SK-N-SH (cell line): ENCODE results near the gene BTBD16. TPM values are rescaled to one million over a fixed set of nuclear protein-coding genes. Genes with fewer than 3 reads are reported as not detected.

ENCODE experiments used
- CTCF ChIA-PET: fragments of 300-600, 350-600 bp; formaldehyde crosslinking; extraction: SDS; loops from one replicate; lab custom pipeline; 2021; lab: Yijun Ruan, JAX
- POLR2A ChIA-PET: fragments of 350-600 bp; sonication (Branson Sonifier 250); formaldehyde crosslinking; extraction: SDS; loops from one replicate; lab custom pipeline; 2020; ENCODE audit warnings: antibody characterized with exemption, inconsistent platforms; lab: Yijun Ruan, JAX
- DNase-seq: peaks from one replicate; pipeline ENCODE4 v3.0.0; 2012
- H2AFZ ChIP-seq: fragments of 200-600 bp; sonication (generic); 2 replicates; pipeline ENCODE4 v1.8.1; 2016; ENCODE audit warnings: antibody characterized with exemption, mild to moderate bottlenecking, low read depth
- H3F3A ChIP-seq: fragments of 200-600 bp; sonication (generic); replicated peaks from 2 replicates; pipeline ENCODE3; 2016; ENCODE audit warnings: antibody characterized with exemption, mild to moderate bottlenecking; ENCODE audit not compliant: insufficient read depth
- H3K27ac ChIP-seq, 2 experiments: fragments of 200-500 bp in 1 of 2; fragments of 200-600 bp in 1 of 2; sonication (Bioruptor generic) in 1 of 2; sonication (generic), shearing (Covaris generic) in 1 of 2; 2 replicates each; pipeline versions ENCODE4 v1.5.1 to v1.6.1; 2014 to 2016; ENCODE audit warnings: low read depth in 2 of 2, inconsistent platforms in 1 of 2, low read length in 1 of 2, mild to moderate bottlenecking in 1 of 2, mixed read lengths in 1 of 2
- H3K27me3 ChIP-seq: fragments of 200-600 bp; sonication (generic), shearing (Covaris generic); 2 replicates; pipeline ENCODE4 v1.6.1; 2016; ENCODE audit warnings: mixed run types; ENCODE audit not compliant: insufficient read depth
- H3K36me3 ChIP-seq, 2 experiments: fragments of 200-500 bp in 1 of 2; fragments of 200-600 bp in 1 of 2; sonication (Bioruptor generic) in 1 of 2; sonication (generic) in 1 of 2; replicated peaks in 1 of 2; 2 replicates each; pipeline versions ENCODE3 to v1.5.1; 2014 to 2016; ENCODE audit warnings: low read length in 1 of 2, mild to moderate bottlenecking in 1 of 2; ENCODE audit not compliant: insufficient read depth in 2 of 2, control insufficient read depth in 1 of 2
- H3K4me1 ChIP-seq, 2 experiments: fragments of 200-500 bp in 1 of 2; fragments of 200-600 bp in 1 of 2; sonication (Bioruptor generic) in 1 of 2; sonication (generic), shearing (Covaris generic) in 1 of 2; 2 replicates each; pipeline versions ENCODE4 v1.5.1 to v1.6.1; 2014 to 2016; ENCODE audit warnings: low read depth in 1 of 2, low read length in 1 of 2, mixed run types in 1 of 2; ENCODE audit not compliant: insufficient read depth in 2 of 2, control insufficient read depth in 1 of 2
- H3K4me2 ChIP-seq: fragments of 200-600 bp; sonication (generic), shearing (Covaris generic); 2 replicates; pipeline ENCODE4 v1.6.1; 2017; ENCODE audit warnings: mixed run types
- H3K4me3 ChIP-seq, 2 experiments: fragments of 200-500 bp in 1 of 2; fragments of 200-600 bp in 1 of 2; sonication (Bioruptor generic) in 1 of 2; sonication (generic), shearing (Covaris generic) in 1 of 2; 2 replicates each; pipeline versions ENCODE4 v1.5.1 to v1.8.1; 2014 to 2016; ENCODE audit warnings: low read depth in 2 of 2, inconsistent platforms in 1 of 2, low read length in 1 of 2, mild to moderate bottlenecking in 1 of 2, mixed read lengths in 1 of 2, moderate library complexity in 1 of 2
- H3K79me2 ChIP-seq: fragments of 200-600 bp; sonication (generic); 2 replicates; pipeline ENCODE4 v1.8.1; 2017; ENCODE audit warnings: mild to moderate bottlenecking; ENCODE audit not compliant: insufficient read depth
- H3K9ac ChIP-seq: fragments of 200-600 bp; sonication (generic); 2 replicates; pipeline ENCODE4 v1.6.1; 2017; ENCODE audit warnings: mixed run types
- H3K9me2 ChIP-seq: fragments of 200-600 bp; sonication (generic); 2 replicates; pipeline ENCODE4 v1.6.1; 2017; ENCODE audit warnings: mixed run types
- H3K9me3 ChIP-seq: fragments of 200-600 bp; sonication (generic); 2 replicates; pipeline ENCODE4 v1.6.1; 2017; ENCODE audit warnings: mixed run types, mild to moderate bottlenecking, moderate library complexity
- H4K20me1 ChIP-seq: fragments of 200-600 bp; sonication (generic); 2 replicates; pipeline ENCODE4 v1.6.1; 2017; ENCODE audit warnings: mild to moderate bottlenecking, mixed run types; ENCODE audit not compliant: insufficient read depth
- CHD2 ChIP-seq: fragments of 150-350 bp; IDR thresholded peaks from 2 replicates; pipeline ENCODE4 v1.6.1; 2018; ENCODE audit warnings: low read length; ENCODE audit not compliant: partially characterized antibody
- EP300 ChIP-seq, 2 experiments: IDR thresholded peaks; 2 replicates each; pipeline versions ENCODE4 v1.4.0 to v1.6.1; 2012; ENCODE audit warnings: borderline replicate concordance in 1 of 2, low read depth in 1 of 2, low read length in 1 of 2
- EZH2phosphoT487 ChIP-seq: fragments of 200-600 bp; sonication (generic); IDR thresholded peaks from 2 replicates; pipeline ENCODE4 v1.6.1; 2017; ENCODE audit warnings: low read depth, mixed run types, mild to moderate bottlenecking, antibody characterized with exemption, moderate library complexity, borderline replicate concordance
- FOSL2 ChIP-seq: IDR thresholded peaks from 2 replicates; pipeline ENCODE4 v1.4.0; 2012; ENCODE audit warnings: low read depth, mild to moderate bottlenecking, moderate library complexity, borderline replicate concordance
- FOXJ3 ChIP-seq: sonication (generic); formaldehyde crosslinking; IDR thresholded peaks from 2 replicates; pipeline ENCODE4 v1.5.1; 2020; ENCODE audit warnings: mild to moderate bottlenecking, missing genetic modification reagents
- GABPA ChIP-seq: IDR thresholded peaks from 2 replicates; pipeline ENCODE4 v1.4.0; 2012; ENCODE audit warnings: low read depth, mild to moderate bottlenecking
- GATA2 ChIP-seq: sonication (generic); formaldehyde crosslinking; IDR thresholded peaks from 2 replicates; pipeline ENCODE4 v1.5.0; 2020; ENCODE audit warnings: mild to moderate bottlenecking, missing genetic modification reagents
- MEF2A ChIP-seq: IDR thresholded peaks from 2 replicates; pipeline ENCODE4 v1.4.0; 2012; ENCODE audit warnings: low read depth, borderline replicate concordance
- RFX5 ChIP-seq: IDR thresholded peaks from 2 replicates; pipeline ENCODE4 v1.6.1; 2012; ENCODE audit warnings: mild to moderate bottlenecking, improper control_type of control experiment, low read length
- WGBS: methylation state at CpG from one replicate; pipeline ENCODE4 v1.1.6; 2017; ENCODE audit warnings: low lambda C conversion rate; 5-methylcytosine and 5-hydroxymethylcytosine counted together
- polyA plus RNA-seq, 3 experiments: library from polyadenylated mRNA; depleted of rRNA; stranded (reverse); fragments of >200 nt; gene quantifications; 2 replicates each; pipeline ENCODE4 v1.2.3, GENCODE V29; 2012
- TF ChIP-seq, protein P1 (sequence below): IDR thresholded peaks from 2 replicates; pipeline ENCODE4 v1.4.0; 2012; ENCODE audit warnings: low read depth, borderline replicate concordance
- TF ChIP-seq, protein P2 (sequence below): fragments of 200-600 bp; sonication (generic); IDR thresholded peaks from 2 replicates; pipeline ENCODE4 v1.6.1; 2017; ENCODE audit warnings: antibody characterized with exemption, mild to moderate bottlenecking, moderate library complexity
- TF ChIP-seq, protein P3 (sequence below): IDR thresholded peaks from 2 replicates; pipeline ENCODE4 v1.4.0; 2012; ENCODE audit warnings: low read depth, borderline replicate concordance
- TF ChIP-seq, protein P4 (sequence below): IDR thresholded peaks from 2 replicates; pipeline ENCODE4 v1.6.1; 2012; ENCODE audit warnings: mild to moderate bottlenecking, low read depth, low read length, moderate library complexity

BTBD16 gene
- polyA plus RNA-seq, 1 of the 3 experiments (the other 2 are of a cell fraction), result not detected

DNA sequence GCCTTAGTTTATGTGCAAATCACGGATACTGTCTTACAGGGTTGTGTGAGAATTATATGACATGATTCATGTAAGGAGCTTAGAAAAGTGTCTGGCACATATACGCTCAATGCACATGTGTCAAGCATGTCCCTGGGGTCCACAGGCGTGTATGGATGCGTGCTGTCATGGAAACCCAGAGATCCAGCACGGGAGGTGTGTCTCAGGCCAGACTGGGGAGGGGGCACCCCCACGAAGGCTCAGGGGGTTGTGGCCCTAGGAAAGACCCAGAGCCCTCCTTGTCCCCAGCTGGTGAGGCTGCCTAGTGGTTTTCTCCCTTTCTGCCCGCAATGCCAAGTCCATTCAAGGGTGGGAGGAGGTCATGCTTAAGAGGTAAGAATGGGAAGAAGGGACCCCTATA, 9.1 kb downstream of the BTBD16 start (continued):
- TF ChIP-seq, protein P1, sequence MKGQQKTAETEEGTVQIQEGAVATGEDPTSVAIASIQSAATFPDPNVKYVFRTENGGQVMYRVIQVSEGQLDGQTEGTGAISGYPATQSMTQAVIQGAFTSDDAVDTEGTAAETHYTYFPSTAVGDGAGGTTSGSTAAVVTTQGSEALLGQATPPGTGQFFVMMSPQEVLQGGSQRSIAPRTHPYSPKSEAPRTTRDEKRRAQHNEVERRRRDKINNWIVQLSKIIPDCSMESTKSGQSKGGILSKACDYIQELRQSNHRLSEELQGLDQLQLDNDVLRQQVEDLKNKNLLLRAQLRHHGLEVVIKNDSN, result no peak
- TF ChIP-seq MEF2A, result no peak

DNA sequence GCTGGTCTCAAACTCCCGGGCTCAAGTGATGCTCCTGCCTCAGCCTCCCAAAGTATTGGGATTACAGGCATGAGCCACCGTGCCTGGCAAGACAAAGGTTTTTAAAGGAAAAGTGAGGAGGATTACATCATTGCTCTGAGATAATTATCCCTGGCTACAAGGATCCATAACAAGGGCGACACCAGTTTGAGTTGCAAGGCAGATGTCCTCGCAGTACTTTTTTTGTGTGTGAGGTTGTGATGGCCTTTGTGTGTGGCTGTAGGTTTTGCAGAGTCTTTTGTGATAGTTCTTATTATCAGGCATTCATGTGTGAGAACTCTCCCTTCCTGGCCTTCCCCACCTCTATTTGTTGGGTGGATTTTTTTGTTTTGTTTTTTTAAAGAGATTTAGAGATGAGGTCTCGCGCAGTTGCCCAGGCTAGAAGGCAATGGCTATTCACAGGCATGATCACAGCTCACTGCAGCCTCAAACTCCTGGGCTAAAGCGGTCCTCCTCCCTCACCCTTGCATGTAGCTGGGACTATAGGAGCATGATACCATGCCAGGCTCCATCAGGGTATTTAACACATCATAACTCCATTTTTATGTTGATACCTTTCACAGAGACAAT, 10.0 kb downstream of the BTBD16 start:
- Histone ChIP-seq H3K9me2 (no peaks in the 10 kb centered on the region), H4K20me1 (no peaks in the 10 kb centered on the region), H3K4me2 (no peak overlapping the region), H3K9ac (no peak overlapping the region), H3K79me2 (no peaks in the 10 kb centered on the region), H3K4me3 (no peak overlapping the region), H3K27me3 (no peaks in the 10 kb centered on the region), H3K4me1 (no peaks in the 10 kb centered on the region), H2AFZ (no peak overlapping the region), H3K27ac (no peak overlapping the region), H3F3A (no peaks in the 10 kb centered on the region), H3K36me3 (no peaks in the 10 kb centered on the region), H3K9me3 (no peaks in the 10 kb centered on the region)
- no peak for DNase-seq
- WGBS, result 77% methylated on average over 7 of the region's 7 CpGs
- TF ChIP-seq, protein P2, sequence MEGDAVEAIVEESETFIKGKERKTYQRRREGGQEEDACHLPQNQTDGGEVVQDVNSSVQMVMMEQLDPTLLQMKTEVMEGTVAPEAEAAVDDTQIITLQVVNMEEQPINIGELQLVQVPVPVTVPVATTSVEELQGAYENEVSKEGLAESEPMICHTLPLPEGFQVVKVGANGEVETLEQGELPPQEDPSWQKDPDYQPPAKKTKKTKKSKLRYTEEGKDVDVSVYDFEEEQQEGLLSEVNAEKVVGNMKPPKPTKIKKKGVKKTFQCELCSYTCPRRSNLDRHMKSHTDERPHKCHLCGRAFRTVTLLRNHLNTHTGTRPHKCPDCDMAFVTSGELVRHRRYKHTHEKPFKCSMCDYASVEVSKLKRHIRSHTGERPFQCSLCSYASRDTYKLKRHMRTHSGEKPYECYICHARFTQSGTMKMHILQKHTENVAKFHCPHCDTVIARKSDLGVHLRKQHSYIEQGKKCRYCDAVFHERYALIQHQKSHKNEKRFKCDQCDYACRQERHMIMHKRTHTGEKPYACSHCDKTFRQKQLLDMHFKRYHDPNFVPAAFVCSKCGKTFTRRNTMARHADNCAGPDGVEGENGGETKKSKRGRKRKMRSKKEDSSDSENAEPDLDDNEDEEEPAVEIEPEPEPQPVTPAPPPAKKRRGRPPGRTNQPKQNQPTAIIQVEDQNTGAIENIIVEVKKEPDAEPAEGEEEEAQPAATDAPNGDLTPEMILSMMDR, result no peak
- TF ChIP-seq, protein P3, sequence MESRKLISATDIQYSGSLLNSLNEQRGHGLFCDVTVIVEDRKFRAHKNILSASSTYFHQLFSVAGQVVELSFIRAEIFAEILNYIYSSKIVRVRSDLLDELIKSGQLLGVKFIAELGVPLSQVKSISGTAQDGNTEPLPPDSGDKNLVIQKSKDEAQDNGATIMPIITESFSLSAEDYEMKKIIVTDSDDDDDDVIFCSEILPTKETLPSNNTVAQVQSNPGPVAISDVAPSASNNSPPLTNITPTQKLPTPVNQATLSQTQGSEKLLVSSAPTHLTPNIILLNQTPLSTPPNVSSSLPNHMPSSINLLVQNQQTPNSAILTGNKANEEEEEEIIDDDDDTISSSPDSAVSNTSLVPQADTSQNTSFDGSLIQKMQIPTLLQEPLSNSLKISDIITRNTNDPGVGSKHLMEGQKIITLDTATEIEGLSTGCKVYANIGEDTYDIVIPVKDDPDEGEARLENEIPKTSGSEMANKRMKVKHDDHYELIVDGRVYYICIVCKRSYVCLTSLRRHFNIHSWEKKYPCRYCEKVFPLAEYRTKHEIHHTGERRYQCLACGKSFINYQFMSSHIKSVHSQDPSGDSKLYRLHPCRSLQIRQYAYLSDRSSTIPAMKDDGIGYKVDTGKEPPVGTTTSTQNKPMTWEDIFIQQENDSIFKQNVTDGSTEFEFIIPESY, result no peak
- no peak for TF ChIP-seq EP300 (IDR thresholded peaks at IDR 0.05; ENCODE audit: borderline replicate concordance in 1 of 2, low read depth in 1 of 2, low read length in 1 of 2)
- no peak for TF ChIP-seq GATA2
- TF ChIP-seq CHD2, result no peak
- no peak for TF ChIP-seq RFX5
- TF ChIP-seq FOSL2, result no peak
- no peak for TF ChIP-seq EZH2phosphoT487
- TF ChIP-seq FOXJ3 (CRISPR knock-in tag), result no peak
- TF ChIP-seq, protein P4, sequence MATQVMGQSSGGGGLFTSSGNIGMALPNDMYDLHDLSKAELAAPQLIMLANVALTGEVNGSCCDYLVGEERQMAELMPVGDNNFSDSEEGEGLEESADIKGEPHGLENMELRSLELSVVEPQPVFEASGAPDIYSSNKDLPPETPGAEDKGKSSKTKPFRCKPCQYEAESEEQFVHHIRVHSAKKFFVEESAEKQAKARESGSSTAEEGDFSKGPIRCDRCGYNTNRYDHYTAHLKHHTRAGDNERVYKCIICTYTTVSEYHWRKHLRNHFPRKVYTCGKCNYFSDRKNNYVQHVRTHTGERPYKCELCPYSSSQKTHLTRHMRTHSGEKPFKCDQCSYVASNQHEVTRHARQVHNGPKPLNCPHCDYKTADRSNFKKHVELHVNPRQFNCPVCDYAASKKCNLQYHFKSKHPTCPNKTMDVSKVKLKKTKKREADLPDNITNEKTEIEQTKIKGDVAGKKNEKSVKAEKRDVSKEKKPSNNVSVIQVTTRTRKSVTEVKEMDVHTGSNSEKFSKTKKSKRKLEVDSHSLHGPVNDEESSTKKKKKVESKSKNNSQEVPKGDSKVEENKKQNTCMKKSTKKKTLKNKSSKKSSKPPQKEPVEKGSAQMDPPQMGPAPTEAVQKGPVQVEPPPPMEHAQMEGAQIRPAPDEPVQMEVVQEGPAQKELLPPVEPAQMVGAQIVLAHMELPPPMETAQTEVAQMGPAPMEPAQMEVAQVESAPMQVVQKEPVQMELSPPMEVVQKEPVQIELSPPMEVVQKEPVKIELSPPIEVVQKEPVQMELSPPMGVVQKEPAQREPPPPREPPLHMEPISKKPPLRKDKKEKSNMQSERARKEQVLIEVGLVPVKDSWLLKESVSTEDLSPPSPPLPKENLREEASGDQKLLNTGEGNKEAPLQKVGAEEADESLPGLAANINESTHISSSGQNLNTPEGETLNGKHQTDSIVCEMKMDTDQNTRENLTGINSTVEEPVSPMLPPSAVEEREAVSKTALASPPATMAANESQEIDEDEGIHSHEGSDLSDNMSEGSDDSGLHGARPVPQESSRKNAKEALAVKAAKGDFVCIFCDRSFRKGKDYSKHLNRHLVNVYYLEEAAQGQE, result no peak
- no peak for TF ChIP-seq GABPA
- CTCF ChIA-PET, result interaction anchor here (0.6 to 6.2 kb wide), 3 partner anchors 13 to 118 kb away, joined by 3 to 50 read pairs (median 3); no protein-coding TSS in a partner anchor
- POLR2A ChIA-PET, result no interaction called here
